ENCODE data around the gene CELF4.

DNA sequence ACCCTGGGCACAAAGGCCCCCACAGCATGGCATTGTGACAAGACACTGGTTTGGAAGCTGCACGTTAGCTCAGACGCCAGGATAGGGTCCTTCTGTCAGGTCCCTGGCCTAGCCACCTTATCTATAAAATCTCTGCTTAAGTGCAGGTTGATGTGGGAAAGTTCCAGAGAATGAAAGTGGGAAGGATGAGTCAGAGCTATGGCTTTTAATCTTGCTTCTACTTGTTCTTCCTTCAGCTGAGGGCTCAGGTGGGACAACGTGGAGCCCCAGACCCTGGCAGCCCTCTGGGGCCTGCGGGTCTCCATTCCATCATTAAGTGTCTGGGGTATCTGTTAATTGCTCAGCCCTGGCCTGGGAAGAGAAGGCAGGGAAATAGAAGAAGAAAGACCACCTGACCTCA lies 64.5 kb downstream of the CELF4 start:
- TF ChIP-seq USF2 (IDR thresholded peaks at IDR 0.05; ENCODE audit: borderline replicate concordance, low read depth, low read length) (no peak), EZH2 (IDR thresholded peaks at IDR 0.05; ENCODE audit: borderline replicate concordance, control insufficient read depth, low read depth, low read length) (no peak)

Data from GM12878 (cell line).